T-helper 9 cell (primary cell): ENCODE measurements around the gene TPSD1.
"Not testable (repeated sequence)": the region's sequence is repeated elsewhere in the genome, so short reads cannot be mapped to it uniquely, and the experiment has no call there.

ENCODE experiments used
- DNase-seq: peaks from one replicate; pipeline ENCODE4 v3.0.0-alpha.2; 2020

The TPSD1 gene

DNA sequence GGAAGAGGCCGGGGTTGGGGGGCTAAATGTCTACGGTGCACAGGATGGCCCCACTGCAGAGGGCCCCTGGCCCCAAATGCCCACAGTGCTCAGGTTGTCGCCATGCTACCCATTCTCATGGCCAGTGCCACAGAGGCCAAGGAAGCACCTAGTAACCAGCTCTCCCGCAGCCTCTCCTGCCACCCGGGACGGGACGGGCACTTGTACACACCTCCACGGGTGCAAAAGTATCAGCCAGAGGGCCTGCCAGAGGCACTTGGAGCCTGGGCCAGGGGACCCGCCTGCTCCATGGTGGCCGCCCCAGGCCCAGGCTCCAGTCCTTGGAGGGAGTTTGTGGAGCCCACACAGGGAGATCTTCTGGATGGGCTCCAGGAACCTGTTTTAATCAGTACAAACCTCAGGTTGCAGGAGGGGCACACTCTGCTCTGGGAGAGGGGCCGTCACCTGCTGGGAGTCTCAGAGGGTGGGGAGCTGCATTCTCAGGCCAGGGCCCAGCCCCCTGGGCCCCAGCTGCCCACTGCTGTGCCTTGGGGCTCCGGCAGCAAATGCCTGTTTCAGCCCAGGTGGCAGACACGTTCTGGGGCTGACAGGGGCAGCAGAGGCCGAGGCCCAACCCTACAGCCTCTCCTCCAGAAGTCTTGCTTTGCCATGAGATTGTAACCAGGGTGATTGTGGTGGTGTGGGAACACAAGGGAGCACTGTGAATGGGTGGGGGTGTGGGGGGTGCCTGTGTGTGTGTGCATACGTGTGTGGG lies 7.9 kb downstream of the TPSD1 start:
- DNase-seq, result no peak

DNA sequence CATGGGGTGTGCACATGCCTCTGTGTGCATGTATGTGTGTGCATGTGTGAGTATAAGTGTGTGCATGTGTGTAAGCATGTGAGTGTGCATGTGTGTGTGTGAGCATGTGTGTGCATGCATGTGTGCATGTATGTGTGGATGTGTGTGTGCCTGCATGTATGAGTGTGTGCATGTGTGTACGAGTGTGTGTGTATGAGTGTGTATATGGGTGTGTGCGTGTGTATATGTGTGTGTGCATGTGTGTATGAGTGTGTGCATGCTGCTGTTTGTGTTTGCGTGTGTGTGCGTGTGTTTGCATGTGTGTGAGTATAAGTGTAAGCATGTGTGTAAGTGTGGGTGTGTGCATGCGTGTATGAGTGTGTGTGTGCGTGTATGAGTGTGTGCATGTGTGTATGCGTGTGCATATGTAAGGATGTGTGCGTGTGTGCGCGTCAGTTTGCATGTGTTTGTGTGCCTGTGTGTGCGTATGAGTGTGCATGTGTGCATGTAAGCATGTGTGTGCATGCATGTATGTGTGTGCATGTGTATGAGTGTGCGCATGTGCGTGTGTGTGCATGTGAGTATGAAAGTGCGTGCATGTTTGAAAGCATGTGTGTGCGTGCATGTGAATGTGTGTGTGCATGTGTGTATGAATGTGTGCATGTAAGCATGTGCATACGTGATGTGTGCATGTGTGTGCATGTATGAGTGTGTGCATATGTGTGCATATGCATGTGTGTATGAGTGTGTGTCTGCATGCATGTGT lies 8.6 kb downstream of the TPSD1 start:
- no peak for DNase-seq

DNA sequence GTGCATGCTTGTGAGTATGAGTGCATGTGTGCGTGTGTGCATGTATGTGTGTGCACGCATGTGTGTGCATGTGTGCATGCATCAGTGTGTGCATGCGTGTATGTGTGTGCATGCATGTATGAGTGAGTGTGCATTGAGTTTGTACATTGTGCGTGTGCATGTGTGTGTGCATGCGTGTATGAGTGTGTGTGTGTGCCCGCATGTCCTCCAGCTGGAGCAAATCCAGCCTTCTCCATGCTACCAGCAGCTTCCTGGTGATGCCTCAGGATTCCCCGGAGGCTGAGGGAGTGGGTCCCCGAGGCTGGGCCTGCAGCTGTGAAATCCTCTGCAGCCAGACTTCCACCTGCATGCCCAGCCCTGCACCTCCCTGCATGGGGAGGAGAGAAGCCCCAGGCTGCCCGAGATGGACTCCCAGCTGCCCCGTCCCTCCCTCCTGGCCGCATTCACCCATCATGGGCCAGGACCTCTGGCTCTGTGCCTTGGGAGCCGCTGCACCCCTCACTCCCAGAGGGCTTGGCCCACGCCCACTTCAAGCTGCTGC lies 9.3 kb downstream of the TPSD1 start:
- DNase-seq, result no peak

DNA sequence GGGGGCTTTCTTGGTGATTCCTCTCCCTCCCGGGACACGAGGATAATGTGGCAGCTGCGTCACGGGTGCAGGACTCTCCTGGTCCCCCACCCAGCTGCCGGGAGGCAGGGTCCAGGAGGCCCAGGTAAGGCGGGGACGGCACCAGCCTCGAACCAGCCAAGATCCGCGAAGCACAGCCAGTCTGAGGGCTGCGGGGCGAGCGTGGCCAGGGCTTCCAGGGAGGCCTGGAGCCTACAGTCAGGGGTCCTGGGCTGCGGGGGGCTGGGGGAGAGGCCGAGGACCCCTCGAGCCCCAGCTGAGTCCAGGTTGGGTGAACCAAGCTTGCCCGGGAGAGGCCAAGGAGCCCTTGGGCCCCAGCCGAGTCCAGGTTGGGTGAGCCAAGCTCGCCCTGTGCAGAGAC lies 10.0 kb downstream of the TPSD1 start:
- no peak for DNase-seq

DNA sequence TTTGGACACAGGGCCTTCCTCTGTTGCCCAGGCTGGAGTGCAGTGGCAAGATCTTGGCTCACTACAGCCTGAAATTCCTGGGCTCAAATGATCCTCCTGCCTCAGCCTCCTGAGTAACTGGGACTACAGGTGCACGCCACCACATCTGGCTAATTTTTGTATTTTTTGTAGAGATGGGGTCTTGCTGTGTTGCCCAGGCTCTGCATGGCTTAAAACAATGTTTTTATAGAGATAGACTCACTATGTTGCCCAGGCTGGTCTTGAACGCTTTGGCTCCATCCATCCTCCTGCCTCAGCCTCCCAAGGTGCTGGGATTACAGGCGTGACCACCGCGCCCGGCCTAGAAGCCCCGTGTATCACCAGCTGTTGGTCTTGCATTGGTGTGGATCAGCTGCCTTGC lies 13.5 kb downstream of the TPSD1 start:
- DNase-seq, result not testable (repeated sequence)

DNA sequence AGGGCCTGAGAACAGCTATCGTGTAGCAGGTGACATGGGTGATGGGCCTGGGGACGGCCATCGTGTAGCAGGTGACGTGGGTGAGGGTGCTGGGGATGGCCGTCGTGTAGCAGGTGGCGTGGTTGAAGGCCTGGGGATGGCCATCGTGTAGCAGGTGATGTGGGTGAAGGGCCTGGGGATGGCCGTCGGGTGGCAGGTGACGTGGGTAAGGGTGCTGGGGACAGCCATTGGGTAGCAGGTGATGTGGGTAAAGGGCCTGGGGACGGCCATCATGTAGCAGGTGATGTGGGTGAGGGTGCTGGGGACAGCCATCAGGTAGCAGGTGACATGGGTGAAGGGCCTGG lies 15.5 kb downstream of the TPSD1 start:
- no peak for DNase-seq

DNA sequence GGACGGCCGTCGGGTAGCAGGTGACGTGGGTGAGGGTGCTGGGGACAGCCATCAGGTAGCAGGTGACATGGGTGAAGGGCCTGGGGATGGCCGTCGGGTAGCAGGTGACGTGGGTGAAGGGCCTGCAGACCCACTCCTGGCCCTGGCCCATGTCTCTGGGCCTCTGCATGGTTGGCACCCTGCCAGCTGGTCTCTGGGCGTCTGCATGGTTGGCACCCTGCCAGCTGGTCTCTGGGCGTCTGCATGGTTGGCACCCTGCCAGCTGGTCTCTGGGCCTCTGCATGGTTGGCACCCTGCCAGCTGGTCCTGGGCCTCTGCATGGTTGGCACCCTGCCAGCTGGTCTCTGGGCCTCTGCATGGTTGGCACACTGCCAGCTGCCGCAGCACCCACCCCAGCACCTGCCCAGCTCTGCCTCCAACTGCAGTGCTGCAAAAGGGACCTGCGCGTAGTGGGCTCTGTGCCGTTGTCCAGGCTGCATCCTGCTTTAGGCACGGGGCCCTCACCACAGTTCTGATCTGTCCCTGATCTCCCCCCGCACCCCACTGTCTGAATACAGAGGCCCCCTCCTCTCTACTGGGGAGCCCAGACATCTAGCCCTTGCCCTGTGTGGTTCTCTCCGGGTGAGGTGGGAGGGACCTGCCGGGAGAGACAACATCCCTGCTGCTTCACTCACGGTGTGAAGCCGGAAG lies 16.0 kb downstream of the TPSD1 start:
- not testable (repeated sequence) for DNase-seq

DNA sequence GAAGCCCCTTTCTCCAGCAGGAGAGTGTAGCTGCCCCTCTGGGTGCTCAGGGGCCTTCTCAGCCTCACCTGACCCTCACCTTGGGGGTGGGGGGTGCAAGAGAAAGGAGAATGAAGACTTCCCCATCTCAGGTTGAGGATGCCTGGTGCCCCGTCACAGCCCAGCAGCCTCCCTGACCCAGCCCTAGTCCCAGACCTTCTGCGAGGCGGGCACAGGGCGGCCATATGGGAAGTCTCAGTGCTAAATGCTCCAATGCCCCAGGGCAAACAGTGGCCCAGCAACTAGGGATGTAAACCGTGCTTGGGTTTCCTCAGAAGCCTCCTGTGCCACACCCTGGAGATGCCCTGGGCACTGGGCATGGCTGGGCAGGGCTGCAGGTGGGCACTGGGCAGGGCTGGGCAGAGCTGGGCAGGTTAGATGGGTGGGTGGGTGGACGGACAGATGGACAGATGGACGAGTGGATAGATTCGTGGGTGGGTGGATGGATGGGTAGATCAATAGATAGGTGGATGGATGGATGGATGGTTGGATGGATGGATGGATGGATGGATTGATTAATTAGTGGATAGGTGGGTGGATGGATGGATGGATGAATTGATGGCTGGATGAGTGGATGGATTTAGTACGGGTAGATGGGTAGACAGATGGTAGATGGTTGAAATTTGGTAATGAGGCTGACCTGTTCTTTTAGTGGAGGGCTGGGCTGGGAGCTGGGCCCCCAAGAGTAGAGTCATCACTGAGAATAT lies 16.8 kb downstream of the TPSD1 start:
- DNase-seq, result no peak

DNA sequence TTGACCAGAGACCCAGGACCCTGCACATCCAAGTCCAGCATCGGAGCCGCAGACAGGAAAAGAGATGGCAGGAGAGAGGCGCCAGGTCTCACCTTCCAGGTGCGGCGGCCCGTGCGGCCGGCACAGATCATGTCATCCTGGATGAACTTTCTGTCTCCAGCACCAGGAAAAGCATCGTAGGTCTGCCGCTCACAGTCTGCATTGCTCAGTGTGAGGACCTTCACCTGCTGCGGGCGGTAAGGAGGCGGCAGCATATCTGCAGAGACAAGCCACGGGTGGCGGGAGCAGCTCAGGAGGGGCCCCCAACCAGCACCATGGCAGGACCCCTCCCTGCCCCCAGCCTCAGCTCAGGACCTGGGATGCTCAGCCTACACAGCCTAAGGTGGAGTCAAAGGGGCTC lies 17.9 kb downstream of the TPSD1 start:
- DNase-seq, result no peak

DNA sequence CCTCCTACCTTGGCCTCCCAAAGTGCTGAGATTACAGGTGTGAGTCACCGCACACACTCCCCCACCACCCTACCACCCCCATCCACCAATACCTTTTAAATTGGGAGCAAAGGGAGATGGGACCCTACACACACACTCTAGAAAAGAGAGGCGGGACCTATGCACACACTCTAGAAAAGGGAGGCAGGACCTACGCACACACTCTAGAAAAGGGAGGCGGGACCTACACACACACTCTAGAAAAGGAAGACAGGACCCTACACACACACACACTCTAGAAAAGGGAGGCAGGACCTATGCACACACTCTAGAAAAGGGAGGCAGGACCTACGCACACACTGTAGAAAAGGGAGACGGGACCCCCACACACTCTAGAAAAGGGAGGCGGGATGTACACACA lies 18.9 kb downstream of the TPSD1 start:
- no peak for DNase-seq

DNA sequence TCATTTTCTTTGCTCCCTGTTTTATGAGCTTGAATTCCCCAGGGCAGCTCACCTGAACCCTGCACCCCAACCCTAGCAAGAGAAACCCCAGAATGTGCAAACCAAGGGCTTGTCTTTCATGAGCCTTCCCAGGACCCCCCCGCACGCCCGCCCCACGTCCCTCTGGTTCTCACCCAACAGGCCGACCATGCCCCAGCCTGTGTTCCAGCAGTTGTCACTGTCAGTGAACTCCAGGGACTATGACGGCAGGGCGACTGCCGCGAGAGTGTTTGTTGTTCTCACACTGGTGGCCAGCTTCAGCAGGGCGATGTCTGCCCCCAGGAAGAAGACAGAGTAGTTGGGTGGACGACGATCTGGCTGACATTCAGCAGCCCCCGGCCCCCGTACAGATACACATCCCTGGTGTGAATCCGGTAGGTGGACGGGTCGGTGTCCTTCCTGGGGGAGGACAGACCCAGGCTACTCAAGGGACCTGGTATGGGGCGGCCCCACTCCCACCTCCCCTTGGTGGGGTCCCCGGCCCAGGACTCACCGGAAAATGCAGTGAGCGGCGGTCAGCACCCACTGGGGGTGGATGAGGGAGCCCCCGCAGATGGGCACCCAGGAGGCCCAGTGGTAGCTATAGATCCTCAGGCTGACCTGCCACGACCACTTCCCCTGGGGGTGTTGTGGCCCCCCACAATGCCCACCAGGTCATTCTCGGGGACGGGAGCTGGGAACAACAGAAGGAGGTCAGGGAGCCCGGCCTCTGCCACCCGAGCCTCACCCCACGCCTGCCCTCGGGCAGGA lies 20.1 kb downstream of the TPSD1 start:
- DNase-seq, result no peak

DNA sequence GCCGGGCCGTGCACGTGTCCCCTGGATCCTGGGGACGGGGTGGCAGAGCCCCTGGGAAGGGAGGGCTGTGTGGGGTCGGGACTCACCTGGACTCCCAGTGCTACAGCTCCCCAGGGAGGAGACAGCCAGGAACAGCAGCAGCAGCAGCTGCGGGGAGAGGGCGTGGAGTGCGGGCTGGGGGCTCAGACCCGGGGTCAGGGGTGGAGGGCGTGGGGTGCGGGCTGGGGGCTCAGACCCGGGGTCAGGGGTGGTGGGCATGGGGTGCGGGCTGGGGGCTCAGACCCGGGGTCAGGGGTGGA lies 20.7 kb downstream of the TPSD1 start:
- no peak for DNase-seq

DNA sequence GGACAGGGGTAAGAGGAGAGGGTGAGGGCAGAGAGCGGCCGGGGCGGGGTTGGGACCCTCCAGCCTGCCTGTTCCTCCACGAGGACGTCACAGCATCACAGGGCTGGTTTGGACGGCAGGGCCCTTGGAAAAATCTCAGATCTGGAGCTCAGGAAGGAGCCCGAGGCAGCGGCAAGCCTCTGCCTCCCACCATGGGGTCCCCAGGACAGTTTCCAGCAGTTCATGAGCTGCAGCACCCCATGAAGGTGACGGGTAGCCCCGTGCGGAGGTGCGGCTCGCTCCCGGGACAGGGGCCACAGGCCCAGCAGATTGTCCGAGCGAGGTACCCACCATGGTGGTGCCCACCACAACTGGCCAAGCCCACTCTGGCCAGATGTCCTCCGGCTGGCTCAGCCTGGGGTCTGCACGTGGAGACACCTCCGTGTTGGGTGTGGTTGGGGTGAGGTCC lies 21.3 kb downstream of the TPSD1 start:
- no peak for DNase-seq

DNA sequence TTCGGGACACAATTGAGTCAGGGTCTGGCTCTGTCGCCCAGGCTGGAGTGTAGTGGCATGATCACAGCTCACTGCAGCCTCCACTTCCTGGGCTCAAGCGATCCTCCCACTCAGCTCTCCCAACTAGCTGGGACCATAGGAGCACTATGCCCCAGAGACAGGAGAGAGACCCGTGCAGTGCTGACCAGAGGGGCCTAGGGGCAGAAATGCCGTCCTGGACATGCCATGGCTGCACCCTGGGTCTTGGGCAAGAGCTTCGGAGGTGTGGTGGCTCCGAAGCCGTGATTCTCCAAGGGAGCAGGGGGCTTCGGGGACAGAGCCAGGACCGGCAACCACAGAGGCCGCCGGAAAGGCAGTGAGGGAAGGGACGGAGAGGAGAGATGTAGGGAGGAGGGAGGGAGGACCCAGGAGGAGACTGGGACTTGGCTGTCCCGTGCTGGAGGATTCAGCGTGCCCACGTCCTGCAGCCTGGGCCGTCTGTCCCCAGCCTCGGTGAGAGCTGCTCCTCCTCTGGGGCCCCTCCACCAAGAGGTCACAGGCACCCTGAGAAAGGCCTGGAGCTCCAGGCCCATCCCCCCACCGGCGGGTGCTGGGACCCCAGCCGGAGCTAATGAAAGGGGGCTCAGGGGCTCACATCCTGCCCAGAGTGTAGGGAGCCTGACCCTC lies 21.9 kb downstream of the TPSD1 start:
- DNase-seq, result no peak

DNA sequence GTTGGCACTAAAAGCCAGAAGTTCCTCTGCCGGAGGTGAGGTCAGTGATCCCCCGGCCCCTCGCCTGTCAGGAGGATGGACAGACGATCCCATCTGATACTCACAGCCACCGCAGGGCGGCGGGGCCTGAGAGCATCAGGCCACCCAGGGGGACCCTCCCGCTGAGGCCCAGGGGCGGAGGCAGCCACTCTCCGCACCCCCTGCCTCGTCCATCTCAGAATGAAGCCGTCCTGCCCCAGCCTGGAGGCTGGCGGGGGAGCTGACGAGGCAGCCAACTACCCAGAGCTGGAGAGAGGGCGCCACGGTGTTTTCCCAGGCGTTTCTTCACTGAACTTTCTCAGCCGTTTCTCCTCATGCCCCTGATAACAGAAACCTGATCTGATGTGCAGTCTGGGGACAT lies 22.6 kb downstream of the TPSD1 start:
- no peak for DNase-seq

DNA sequence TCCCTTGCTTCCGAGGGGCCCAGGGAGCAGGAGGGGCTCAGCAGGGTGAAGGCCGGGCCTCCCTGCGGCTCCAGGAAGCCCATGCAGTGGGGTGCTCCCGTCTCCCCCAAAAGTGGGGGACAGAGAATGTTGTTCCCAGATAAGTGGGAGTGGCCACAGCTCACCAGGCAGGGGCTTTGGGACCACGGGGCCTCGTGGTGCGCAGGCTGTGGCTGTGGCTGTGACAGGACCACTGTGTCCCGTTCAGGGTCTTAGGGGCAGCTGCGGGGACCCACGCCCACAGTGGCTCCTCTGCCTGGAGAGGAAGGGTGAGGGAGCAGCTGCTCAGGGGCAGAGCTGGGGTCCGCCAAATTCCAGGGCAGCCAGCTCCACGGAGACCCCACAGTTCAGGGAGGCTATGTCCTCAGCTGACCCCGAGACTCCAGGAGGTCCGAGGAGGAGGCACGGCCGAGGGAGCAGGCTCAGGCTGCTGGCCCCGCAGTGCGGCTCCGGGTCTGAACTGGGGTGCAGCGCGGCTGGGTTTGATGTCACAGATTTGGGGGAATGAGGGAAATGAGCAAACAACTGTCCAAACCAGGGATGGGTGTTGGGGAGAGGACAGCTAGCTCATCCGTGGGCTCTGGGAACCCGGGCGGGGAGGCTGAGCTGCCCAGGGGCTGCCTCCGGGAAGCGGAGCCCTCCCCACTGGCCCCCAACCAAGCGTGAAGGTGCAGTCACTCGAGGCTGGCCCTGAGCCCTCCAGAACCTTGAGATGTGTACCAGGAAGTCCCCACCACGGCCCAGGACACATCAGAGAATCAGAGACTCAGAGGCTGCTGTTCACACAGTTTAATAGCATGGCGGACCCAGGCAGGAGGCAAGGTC lies 23.4 kb downstream of the TPSD1 start:
- DNase-seq, result no peak

DNA sequence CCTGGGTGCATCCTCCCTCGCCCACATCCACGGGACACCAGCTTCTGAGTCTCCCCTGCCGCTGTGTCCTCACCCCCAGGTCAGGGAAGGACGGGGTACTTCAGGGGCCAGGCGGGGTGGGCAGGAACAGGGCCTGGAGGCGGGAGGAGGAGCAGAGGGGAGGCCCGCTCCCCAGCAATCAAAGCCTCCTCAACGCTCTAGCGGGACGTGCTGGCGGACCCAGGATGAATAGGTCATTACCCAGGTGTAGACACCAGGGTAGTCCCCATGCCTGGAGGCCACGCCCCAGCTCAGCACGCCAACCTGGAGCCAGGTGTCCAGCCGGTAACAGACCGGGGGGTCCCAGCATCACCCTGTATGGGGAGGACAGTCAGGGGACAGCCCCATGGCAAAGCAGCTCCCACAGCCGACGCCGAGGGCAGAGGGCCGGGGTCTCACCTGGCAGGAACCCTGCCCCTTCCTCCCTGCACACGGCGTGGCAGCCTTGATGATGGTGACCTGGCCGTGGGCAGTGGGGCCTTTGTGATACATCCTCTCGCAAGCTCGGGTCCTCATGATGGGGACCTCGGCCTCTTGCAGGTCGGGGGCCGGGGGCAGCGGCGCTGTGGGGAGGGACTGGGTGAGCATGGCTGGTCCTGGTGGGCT lies 24.2 kb downstream of the TPSD1 start:
- no peak for DNase-seq

DNA sequence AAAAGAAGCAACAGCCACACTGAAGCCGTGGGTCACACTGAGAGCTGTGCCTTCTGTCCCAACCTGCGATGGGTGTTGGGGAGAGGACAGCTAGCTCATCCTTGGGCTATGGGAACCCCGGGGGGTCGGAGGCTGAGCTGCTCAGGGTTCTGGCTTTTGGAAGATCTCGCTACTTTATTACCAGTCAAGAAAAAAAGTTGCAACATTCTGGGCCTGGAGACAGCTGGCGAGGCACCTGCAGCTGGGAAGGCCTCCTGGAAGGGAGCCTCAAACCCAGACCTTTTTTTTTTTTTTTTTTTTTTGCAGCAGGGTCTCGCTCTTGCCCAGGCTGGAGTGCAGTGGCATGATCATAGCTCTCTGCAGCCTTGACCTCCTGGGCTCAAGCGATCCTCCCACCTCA lies 24.9 kb downstream of the TPSD1 start:
- no peak for DNase-seq

DNA sequence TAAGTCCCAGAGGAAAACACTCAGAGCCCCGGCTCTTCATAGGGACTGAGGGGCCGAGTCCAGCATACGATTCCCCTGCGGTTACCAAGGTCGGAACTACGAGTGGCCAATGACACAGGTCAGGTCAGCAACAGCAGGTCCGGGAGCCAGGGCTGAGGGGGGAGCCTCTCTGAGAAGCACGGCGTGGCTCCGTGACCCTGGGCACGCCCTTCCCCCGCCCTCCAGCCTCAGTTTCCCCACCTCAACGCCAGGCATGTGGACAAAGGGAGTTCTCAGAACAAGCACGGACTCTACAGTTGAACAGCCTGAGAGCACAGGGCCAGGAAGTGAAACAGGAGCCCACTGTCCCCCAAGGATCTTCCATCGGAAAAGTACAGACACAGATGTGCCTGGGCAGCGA lies 25.6 kb downstream of the TPSD1 start:
- DNase-seq, result no peak

DNA sequence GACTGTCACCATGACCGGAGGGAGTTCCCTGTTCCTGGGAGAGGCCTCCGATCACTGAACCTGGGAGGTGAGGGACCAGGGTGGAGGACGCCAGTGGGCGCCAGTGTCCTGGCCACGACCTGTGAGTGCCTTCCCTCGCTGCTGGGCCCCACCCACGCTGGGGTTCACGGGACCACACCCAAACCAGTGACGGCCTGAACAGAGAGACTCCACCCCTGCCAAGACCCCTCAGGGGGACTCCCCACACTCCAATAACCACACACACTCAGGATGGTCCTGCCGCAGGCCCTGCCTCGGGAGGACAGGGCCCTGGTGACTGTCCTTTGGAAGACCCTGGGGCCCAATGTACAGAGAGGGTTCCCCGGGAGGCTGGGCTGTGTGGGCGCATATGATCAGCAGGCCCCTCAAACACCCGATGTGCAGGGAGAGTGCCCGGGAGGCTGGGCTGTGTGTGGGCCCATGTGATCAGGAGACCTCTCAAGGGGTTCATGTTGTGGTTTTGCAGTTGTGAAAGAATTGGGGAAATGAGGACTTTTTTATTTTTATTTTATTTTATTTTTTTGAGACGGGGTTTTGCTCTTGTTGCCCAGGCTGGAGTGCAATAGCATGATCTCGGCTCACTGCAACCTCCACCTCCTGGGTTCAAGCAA lies 26.6 kb downstream of the TPSD1 start:
- DNase-seq, result no peak
